Measurements from ENCODE around the gene OR2V2.

DNA sequence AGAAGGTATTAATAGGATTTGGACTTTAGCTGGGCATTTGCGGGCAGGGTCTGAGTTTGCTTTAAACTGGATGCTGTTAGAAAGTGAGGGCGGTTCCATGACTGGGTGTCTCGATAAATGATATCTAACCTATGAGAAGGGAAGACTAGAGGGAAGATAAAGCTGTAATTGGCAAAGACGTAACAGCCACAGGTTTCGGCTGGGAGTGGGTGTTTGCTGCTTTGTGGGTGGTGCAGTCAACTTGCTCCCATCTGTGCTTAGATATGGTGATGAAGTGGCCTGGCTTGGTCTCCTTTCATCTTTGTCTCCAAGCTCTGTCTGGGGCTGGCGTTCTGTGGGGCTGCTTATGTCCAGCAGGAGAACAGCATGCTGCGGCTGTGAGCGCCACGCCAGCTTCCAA, 39.7 kb upstream of the OR2V2 start:
- TF ChIP-seq, protein P1, sequence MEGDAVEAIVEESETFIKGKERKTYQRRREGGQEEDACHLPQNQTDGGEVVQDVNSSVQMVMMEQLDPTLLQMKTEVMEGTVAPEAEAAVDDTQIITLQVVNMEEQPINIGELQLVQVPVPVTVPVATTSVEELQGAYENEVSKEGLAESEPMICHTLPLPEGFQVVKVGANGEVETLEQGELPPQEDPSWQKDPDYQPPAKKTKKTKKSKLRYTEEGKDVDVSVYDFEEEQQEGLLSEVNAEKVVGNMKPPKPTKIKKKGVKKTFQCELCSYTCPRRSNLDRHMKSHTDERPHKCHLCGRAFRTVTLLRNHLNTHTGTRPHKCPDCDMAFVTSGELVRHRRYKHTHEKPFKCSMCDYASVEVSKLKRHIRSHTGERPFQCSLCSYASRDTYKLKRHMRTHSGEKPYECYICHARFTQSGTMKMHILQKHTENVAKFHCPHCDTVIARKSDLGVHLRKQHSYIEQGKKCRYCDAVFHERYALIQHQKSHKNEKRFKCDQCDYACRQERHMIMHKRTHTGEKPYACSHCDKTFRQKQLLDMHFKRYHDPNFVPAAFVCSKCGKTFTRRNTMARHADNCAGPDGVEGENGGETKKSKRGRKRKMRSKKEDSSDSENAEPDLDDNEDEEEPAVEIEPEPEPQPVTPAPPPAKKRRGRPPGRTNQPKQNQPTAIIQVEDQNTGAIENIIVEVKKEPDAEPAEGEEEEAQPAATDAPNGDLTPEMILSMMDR (conservative IDR thresholded peaks at IDR 0.05; ENCODE audit: low read length): no peak
- no peak for TF ChIP-seq EZH2phosphoT487 (IDR thresholded peaks at IDR 0.05; ENCODE audit: borderline replicate concordance)

Data from Loucy (cell line).